GM18508 (cell line): ENCODE data around the gene IRX2.

ENCODE experiments used
- ATAC-seq: cut with Tn5 transposase; IDR thresholded peaks from one replicate; pipeline ENCODE4 v1.9.1; 2021; ENCODE audit warnings: moderate number of reproducible peaks; ENCODE audit not compliant: insufficient read depth, unreplicated experiment

The IRX2 gene

GRCh38 chr5:2756211-2757152 lies 5.0 kb upstream of the IRX2 start:
- no peak for ATAC-seq

GRCh38 chr5:2755681-2756171 lies 4.2 kb upstream of the IRX2 start:
- no peak for ATAC-seq

- ATAC-seq = no peak
These were observed 3.7 kb upstream of the IRX2 start for GRCh38 chr5:2755076-2755680.

- ATAC-seq = no peak
These were observed 3.2 kb upstream of the IRX2 start for GRCh38 chr5:2754581-2755075.

GRCh38 chr5:2753452-2754420 lies 2.3 kb upstream of the IRX2 start:
- no peak for ATAC-seq

- ATAC-seq = no peak
These were observed 1.5 kb upstream of the IRX2 start for GRCh38 chr5:2752821-2753439.

- no peak for ATAC-seq
These were observed 763 bp upstream of the IRX2 start for GRCh38 chr5:2752059-2752820.

GRCh38 chr5:2750758-2751464 lies 566 bp downstream of the IRX2 start:
- ATAC-seq = no peak

- ATAC-seq = no peak
These were observed 1.3 kb downstream of the IRX2 start for GRCh38 chr5:2750026-2750757.

- no peak for ATAC-seq
These were observed 1.9 kb downstream of the IRX2 start for GRCh38 chr5:2749514-2750025.

GRCh38 chr5:2748861-2749513 lies 2.5 kb downstream of the IRX2 start:
- ATAC-seq = no peak

GRCh38 chr5:2748179-2748860 lies 3.2 kb downstream of the IRX2 start:
- ATAC-seq = no peak

- no peak for ATAC-seq
These were observed 3.9 kb downstream of the IRX2 start for GRCh38 chr5:2747363-2748162.

- no peak for ATAC-seq
These were observed 4.9 kb downstream of the IRX2 start for GRCh38 chr5:2746561-2747032.

- ATAC-seq = no peak
These were observed 7.0 kb downstream of the IRX2 start for GRCh38 chr5:2744485-2744884.
